ENCODE measurements around the gene AGAP1.

- TF ChIP-seq, protein P1, sequence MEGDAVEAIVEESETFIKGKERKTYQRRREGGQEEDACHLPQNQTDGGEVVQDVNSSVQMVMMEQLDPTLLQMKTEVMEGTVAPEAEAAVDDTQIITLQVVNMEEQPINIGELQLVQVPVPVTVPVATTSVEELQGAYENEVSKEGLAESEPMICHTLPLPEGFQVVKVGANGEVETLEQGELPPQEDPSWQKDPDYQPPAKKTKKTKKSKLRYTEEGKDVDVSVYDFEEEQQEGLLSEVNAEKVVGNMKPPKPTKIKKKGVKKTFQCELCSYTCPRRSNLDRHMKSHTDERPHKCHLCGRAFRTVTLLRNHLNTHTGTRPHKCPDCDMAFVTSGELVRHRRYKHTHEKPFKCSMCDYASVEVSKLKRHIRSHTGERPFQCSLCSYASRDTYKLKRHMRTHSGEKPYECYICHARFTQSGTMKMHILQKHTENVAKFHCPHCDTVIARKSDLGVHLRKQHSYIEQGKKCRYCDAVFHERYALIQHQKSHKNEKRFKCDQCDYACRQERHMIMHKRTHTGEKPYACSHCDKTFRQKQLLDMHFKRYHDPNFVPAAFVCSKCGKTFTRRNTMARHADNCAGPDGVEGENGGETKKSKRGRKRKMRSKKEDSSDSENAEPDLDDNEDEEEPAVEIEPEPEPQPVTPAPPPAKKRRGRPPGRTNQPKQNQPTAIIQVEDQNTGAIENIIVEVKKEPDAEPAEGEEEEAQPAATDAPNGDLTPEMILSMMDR (IDR thresholded peaks at IDR 0.05), result no peak
- TF ChIP-seq POLR2A (IDR thresholded peaks at IDR 0.05) (no peak), POLR2AphosphoS5 (IDR thresholded peaks at IDR 0.05) (peak; percentile 81)
Observed at GRCh38 chr2:235666213-235666781, 172.5 kb downstream of the AGAP1 start.
